Adipose tissue (tissue), 3 donors: ENCODE results near the gene ZNF282. TPM values are rescaled to one million over a fixed set of nuclear protein-coding genes. Genes with fewer than 3 reads are reported as not detected.
A peak's percentile ranks its signal among the peaks of the same experiment; 100 is the strongest.

Experiments
- H3K27ac ChIP-seq: one replicate; pipeline ENCODE4 v1.5.1; 2013; ENCODE audit warnings: low read depth, low read length
- WGBS, 3 donors: extraction: QIAGEN DNeasy Blood & Tissue Kit; methylation state at CpG; one replicate each; pipeline ENCODE4 v1.1.7; 2013; 5-methylcytosine and 5-hydroxymethylcytosine counted together
- polyA plus RNA-seq, 3 donors: library from polyadenylated mRNA; stranded (reverse); fragments of 200-250 nt; gene quantifications; one replicate each; pipeline ENCODE4 v1.2.3, GENCODE V29; 2013
- donor health status: healthy with polysubstance abuse.
- donor health status: Bipolar disorder and iron deficiency.
- donor health status: healthy.

ZNF282 gene
- polyA plus RNA-seq, 3 donors = 7.1 to 12.9 (median 9.3) TPM

- H3K27ac ChIP-seq = no peak overlapping the region
- 58 to 70% (median 62%) methylated on average over 2 of the region's 2 CpGs for WGBS, 3 donors
Observed at GRCh38 chr7:149188213-149188612, 7.1 kb upstream of the ZNF282 start.

- 58 to 69% (median 64%) methylated on average over 12 of the region's 12 CpGs for WGBS, 3 donors
- H3K27ac ChIP-seq = no peak overlapping the region
Observed at GRCh38 chr7:149188637-149189259, 6.6 kb upstream of the ZNF282 start.

GRCh38 chr7:149191851-149192250 lies 3.5 kb upstream of the ZNF282 start:
- 60 to 65% (median 65%) methylated on average over 5 of the region's 5 CpGs for WGBS, 3 donors
- H3K27ac ChIP-seq = no peak overlapping the region

GRCh38 chr7:149194799-149195179 lies 557 bp upstream of the ZNF282 start:
- H3K27ac ChIP-seq = no peak overlapping the region
- WGBS, 3 donors = 64 to 85% (median 78%) methylated on average over 4 of the region's 4 CpGs

- H3K27ac ChIP-seq = peak overlapping the region; percentile 51
- WGBS, 3 donors = 1 to 3% (median 2%) methylated on average over 17 of the region's 17 CpGs
Observed at GRCh38 chr7:149196151-149196704, 882 bp downstream of the ZNF282 start.

GRCh38 chr7:149196705-149197171 lies 1.4 kb downstream of the ZNF282 start:
- 15 to 28% (median 18%) methylated on average over 7 of the region's 7 CpGs for WGBS, 3 donors

GRCh38 chr7:149197675-149198074 lies 2.3 kb downstream of the ZNF282 start:
- H3K27ac ChIP-seq = no peak overlapping the region
- WGBS, 3 donors = 65 to 73% (median 72%) methylated on average over 4 of the region's 4 CpGs

More at GRCh38 chr7:149196705-149197171, 1.4 kb downstream of the ZNF282 start:
- no peak overlapping the region for H3K27ac ChIP-seq

- H3K27ac ChIP-seq = no peak overlapping the region
- 90 to 93% (median 91%) methylated on average over 22 of the region's 22 CpGs for WGBS, 3 donors
Observed at GRCh38 chr7:149198161-149198816, 2.9 kb downstream of the ZNF282 start.

- no peak overlapping the region for H3K27ac ChIP-seq
- WGBS, 3 donors = 93 to 95% (median 93%) methylated on average over 6 of the region's 6 CpGs
Observed at GRCh38 chr7:149199234-149199995, 4.1 kb downstream of the ZNF282 start.

GRCh38 chr7:149202831-149203231 lies 7.5 kb downstream of the ZNF282 start:
- no peak overlapping the region for H3K27ac ChIP-seq
- WGBS, 3 donors = 85 to 91% (median 89%) methylated on average over 6 of the region's 6 CpGs

- H3K27ac ChIP-seq = no peak overlapping the region
- WGBS, 3 donors = 27 to 88% (median 80%) methylated on average over 18 of the region's 18 CpGs
Observed at GRCh38 chr7:149205690-149206381, 10.5 kb downstream of the ZNF282 start.

GRCh38 chr7:149207324-149208035 lies 12.1 kb downstream of the ZNF282 start:
- no peak overlapping the region for H3K27ac ChIP-seq
- 89 to 93% (median 91%) methylated on average over 35 of the region's 35 CpGs for WGBS, 3 donors

GRCh38 chr7:149209518-149210269 lies 14.3 kb downstream of the ZNF282 start:
- 72 to 85% (median 72%) methylated on average over 7 of the region's 7 CpGs for WGBS, 3 donors

GRCh38 chr7:149210551-149210950 lies 15.2 kb downstream of the ZNF282 start:
- H3K27ac ChIP-seq = no peak overlapping the region
- 89 to 93% (median 91%) methylated on average over 11 of the region's 11 CpGs for WGBS, 3 donors

More at GRCh38 chr7:149209518-149210269, 14.3 kb downstream of the ZNF282 start:
- H3K27ac ChIP-seq = no peak overlapping the region

- 80 to 85% (median 81%) methylated on average over 7 of the region's 7 CpGs for WGBS, 3 donors
- no peak overlapping the region for H3K27ac ChIP-seq
Observed at GRCh38 chr7:149214020-149214720, 18.8 kb downstream of the ZNF282 start.

GRCh38 chr7:149216402-149216801 lies 21.1 kb downstream of the ZNF282 start:
- WGBS, 3 donors = 68 to 83% (median 77%) methylated on average over 2 of the region's 2 CpGs
- H3K27ac ChIP-seq = no peak overlapping the region

- 81 to 99% (median 83%) methylated on average over 6 of the region's 6 CpGs for WGBS, 3 donors
- no peak overlapping the region for H3K27ac ChIP-seq
Observed at GRCh38 chr7:149217570-149217969, 22.2 kb downstream of the ZNF282 start.
